Neural progenitor cell (in vitro differentiated cells): ENCODE data around the gene TIMP4.

Source experiments
- EZH2 ChIP-seq: fragments of 200-600 bp; sonication (generic); IDR thresholded peaks from 2 replicates; pipeline ENCODE4 v1.6.1; 2017; ENCODE audit warnings: antibody characterized with exemption, mild to moderate bottlenecking, moderate library complexity
- TF ChIP-seq, protein P1 (sequence below): fragments of 200-600 bp; sonication (generic); IDR thresholded peaks from 2 replicates; pipeline ENCODE4 v1.5.1; 2017; ENCODE audit warnings: antibody characterized with exemption, mild to moderate bottlenecking

DNA sequence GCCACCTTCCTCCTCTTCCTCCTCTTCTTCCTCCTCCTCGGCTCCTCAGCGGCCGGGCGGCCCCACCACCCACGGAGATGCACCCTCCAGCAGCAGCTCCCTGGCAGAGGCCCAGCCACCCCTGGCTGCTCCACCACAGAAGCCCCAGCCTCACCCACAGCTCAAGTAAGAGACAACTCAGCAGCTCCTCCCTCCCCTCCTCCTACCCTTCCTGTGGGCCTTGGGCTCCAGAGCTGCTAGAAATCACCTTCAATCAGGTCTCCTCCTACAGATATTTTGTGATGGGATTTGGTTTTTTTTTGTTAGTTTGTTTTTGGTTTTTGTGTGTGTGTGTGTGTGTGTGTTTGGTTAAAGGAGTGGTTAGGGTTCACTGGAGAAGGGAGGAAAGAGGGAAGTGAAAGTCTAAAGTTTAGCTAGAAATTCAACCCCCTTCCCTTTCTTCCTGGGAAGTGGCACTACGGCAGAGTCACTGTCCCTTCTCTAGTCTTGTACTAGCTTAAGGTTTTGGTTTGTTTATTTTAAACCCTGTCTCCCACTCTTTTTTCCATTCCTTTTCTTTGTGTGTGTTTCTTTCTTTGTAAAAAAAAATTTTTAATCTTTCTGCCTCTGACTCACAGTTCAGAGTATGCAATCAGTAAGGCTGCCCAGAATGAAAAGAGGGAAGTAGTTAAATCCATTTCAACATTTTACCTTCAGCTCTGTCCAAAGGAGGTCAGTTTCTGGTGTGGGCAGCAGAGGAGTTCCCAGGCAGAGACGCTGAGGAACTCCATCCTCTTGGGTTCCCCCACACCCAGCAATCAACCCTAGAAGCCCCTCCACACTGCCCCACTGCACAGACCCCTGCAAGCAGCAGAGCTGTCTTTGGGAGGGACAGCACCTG, 29.0 kb upstream of the TIMP4 start:
- TF ChIP-seq, protein P1, sequence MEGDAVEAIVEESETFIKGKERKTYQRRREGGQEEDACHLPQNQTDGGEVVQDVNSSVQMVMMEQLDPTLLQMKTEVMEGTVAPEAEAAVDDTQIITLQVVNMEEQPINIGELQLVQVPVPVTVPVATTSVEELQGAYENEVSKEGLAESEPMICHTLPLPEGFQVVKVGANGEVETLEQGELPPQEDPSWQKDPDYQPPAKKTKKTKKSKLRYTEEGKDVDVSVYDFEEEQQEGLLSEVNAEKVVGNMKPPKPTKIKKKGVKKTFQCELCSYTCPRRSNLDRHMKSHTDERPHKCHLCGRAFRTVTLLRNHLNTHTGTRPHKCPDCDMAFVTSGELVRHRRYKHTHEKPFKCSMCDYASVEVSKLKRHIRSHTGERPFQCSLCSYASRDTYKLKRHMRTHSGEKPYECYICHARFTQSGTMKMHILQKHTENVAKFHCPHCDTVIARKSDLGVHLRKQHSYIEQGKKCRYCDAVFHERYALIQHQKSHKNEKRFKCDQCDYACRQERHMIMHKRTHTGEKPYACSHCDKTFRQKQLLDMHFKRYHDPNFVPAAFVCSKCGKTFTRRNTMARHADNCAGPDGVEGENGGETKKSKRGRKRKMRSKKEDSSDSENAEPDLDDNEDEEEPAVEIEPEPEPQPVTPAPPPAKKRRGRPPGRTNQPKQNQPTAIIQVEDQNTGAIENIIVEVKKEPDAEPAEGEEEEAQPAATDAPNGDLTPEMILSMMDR, result no peak
- TF ChIP-seq EZH2, result no peak
